SJSA1 (cell line): ENCODE results near the gene SLC35B4. TPM values are rescaled to one million over a fixed set of nuclear protein-coding genes. Genes with fewer than 3 reads are reported as not detected.

Experiments used
- DNase-seq, 2 experiments: peaks; one replicate each; pipeline ENCODE4 v3.0.0-alpha.2; 2015 to 2020; ENCODE audit warnings: low spot score in 2 of 2, low read depth in 1 of 2
- H3K27ac ChIP-seq: fragments of 250-450 bp; sonication (Bioruptor Pico); 2 replicates; pipeline ENCODE4 v1.5.1; 2020; ENCODE audit warnings: mild to moderate bottlenecking, moderate library complexity
- H3K27me3 ChIP-seq: fragments of 250-450 bp; sonication (Bioruptor Pico); replicated peaks from 2 replicates; pipeline ENCODE4 v1.5.1; 2020; ENCODE audit warnings: mild to moderate bottlenecking, moderate library complexity
- H3K36me3 ChIP-seq: fragments of 250-450 bp; sonication (Bioruptor Pico); 2 replicates; pipeline ENCODE4 v1.5.1; 2020; ENCODE audit warnings: mild to moderate bottlenecking
- H3K4me1 ChIP-seq: fragments of 250-450 bp; sonication (Bioruptor Pico); replicated peaks from 2 replicates; pipeline ENCODE4 v1.6.1; 2021; ENCODE audit warnings: mild to moderate bottlenecking
- H3K4me3 ChIP-seq: fragments of 250-450 bp; sonication (Bioruptor Pico); 2 replicates; pipeline ENCODE4 v1.5.1; 2020; ENCODE audit warnings: mild to moderate bottlenecking
- H3K9me3 ChIP-seq: fragments of 250-450 bp; sonication (Bioruptor Pico); replicated peaks from 2 replicates; pipeline ENCODE4 v1.5.1; 2020; ENCODE audit warnings: mild to moderate bottlenecking
- total RNA-seq: library from RNA; depleted of rRNA; stranded (reverse); fragments of >200 nt; shearing (Covaris generic); gene quantifications from 2 replicates; pipeline ENCODE4 v1.2.3, GENCODE V29; 2014; rRNA removed

SLC35B4 gene, protein sequence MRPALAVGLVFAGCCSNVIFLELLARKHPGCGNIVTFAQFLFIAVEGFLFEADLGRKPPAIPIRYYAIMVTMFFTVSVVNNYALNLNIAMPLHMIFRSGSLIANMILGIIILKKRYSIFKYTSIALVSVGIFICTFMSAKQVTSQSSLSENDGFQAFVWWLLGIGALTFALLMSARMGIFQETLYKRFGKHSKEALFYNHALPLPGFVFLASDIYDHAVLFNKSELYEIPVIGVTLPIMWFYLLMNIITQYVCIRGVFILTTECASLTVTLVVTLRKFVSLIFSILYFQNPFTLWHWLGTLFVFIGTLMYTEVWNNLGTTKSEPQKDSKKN
- 12.1 and 19.6 TPM in 2 replicates for total RNA-seq

DNA sequence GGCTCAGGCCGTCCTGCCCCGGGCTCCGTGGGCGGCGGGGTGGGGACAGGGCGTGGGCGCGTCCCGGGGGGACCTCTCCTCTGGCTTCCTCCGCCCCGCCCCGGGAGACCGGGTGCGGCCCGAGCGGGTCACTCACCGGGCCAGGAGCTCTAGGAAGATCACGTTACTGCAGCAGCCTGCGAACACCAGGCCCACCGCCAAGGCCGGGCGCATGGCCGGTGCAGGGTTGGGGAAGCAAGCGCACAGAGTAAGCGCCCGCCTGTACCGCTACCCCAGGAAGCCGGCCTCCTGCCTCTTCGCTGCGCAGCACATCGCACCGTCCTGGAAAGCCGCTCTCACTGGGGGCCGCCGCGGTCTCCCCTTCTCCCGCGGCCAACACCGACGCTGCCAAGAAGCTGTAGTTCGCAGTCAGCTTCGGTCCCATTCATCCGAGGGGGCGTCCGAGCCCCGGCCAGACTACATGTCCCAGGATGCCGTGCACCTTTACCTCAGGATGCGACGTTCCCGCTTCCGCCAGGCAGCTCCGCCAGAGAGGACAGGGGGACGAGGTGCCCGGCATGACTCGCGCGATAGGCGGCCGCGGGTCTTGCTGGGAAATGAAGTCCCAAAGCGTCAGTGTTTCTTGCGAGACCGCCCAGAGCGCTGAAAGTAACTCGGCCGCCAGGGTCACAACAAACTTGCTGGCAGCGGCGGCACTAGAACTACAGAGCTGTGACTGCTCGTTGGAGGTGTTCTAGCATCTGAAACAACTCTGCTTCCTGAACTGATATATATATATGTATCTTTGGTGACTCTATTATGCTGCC lies at the start of gene SLC35B4:
TSS of gene SLC35B4 (minus strand) at position 392 of the 806 bp plus-strand sequence. CDS start at position 213, 179 bp downstream.
- Histone ChIP-seq H3K4me3 (peak within 1 kb of the TSS; percentile 72), H3K27ac (0 out of 2 replicates have a peak within 1 kb of the TSS, but pooled peaks have one; percentile 4), H3K27me3 (no peaks in the 10 kb centered on the region), H3K4me1 (peaks cover 9% of the 10 kb centered on the region), H3K9me3 (no peaks in the 10 kb centered on the region), H3K36me3 (peaks cover 5% of the 10 kb centered on the region)
- DNase-seq, result peak; percentile 95 to 98

DNA sequence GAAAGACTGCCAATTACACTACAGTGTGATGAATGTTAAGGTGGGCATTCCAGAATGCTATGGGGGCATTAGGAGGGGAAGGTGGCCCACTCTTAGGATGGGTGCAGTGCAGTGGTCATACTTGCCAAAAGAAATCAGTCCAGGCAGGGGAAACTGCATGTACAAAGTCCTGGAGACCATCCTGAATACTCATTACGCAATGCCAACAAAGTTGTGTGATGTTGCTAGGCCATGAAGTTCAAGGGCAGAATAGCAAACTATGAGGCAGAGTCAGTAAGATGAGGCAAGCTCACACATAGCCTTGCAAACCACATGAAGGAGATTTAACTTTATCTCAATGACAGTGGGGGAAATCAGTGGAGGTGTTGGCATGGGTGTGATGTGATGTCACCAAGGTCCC lies 49.8 kb upstream of the SLC35B4 start:
- Histone ChIP-seq H3K27me3 (no peaks in the 10 kb centered on the region), H3K36me3 (no peaks in the 10 kb centered on the region), H3K4me3 (no peak overlapping the region), H3K9me3 (no peaks in the 10 kb centered on the region), H3K4me1 (peaks cover 14% of the 10 kb centered on the region), H3K27ac (no peak overlapping the region)
- DNase-seq, result no peak

DNA sequence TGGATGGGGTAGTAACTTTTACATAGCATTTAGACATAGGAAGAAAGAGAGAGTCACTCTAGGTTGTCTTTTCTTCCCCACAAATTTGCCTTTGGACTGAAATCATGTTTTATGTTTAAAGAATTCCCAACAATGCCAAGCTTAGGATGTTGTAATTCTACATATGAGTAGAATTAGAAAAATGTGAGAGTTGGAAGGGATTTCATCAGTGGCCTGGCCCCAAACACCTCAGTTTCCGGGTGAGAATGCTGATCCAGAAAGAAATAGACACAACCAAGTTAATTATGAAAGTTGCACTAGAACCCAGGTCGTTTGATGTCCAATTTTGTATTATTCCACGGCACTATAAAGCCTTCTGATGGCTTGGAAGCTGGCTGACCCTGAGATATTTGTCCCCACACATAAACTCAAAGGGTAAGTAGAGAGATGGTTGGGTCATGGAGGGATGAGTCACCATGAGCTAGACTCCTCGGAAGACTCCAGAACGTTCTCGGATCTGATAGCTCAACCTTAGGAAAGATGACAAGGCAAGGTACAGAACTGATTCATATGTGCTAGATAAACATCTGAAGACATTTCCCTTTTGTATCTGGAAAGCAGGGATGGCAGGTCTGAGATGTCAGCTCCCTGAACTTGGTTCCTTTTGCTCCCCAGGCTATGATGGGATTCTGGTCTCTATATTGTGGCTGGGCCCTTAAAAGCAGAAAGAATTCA lies 48.8 kb upstream of the SLC35B4 start:
- Histone ChIP-seq H3K9me3 (no peaks in the 10 kb centered on the region), H3K4me3 (no peak overlapping the region), H3K4me1 (peaks cover 14% of the 10 kb centered on the region), H3K27ac (no peak overlapping the region), H3K27me3 (no peaks in the 10 kb centered on the region), H3K36me3 (no peaks in the 10 kb centered on the region)
- no peak for DNase-seq

DNA sequence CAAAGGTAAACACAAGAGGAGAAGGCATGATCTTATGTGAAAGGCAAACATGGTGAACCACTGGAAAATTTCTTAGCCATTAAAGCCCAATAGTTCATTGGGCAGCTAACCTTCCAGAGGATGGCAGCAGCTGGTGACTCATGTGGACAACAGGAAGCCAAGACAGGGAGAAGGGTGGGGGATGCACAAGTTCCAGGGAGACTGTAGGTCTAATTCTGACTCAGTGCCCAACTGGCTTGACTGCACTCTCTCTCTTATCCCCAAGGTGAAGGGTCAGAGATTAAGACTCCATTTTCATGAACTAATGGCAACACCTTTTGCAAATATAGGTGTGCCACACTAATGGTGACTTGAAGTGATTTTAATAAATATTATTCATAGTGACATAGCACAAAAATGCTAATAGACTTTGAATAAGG lies 47.9 kb upstream of the SLC35B4 start:
- no peaks in the 10 kb centered on the region for H3K27me3 ChIP-seq
- H3K4me1 ChIP-seq, result peaks cover 14% of the 10 kb centered on the region
- no peak for DNase-seq
- no peaks in the 10 kb centered on the region for H3K36me3 ChIP-seq
- no peaks in the 10 kb centered on the region for H3K9me3 ChIP-seq
- H3K4me3 ChIP-seq, result no peak overlapping the region
- H3K27ac ChIP-seq, result no peak overlapping the region

DNA sequence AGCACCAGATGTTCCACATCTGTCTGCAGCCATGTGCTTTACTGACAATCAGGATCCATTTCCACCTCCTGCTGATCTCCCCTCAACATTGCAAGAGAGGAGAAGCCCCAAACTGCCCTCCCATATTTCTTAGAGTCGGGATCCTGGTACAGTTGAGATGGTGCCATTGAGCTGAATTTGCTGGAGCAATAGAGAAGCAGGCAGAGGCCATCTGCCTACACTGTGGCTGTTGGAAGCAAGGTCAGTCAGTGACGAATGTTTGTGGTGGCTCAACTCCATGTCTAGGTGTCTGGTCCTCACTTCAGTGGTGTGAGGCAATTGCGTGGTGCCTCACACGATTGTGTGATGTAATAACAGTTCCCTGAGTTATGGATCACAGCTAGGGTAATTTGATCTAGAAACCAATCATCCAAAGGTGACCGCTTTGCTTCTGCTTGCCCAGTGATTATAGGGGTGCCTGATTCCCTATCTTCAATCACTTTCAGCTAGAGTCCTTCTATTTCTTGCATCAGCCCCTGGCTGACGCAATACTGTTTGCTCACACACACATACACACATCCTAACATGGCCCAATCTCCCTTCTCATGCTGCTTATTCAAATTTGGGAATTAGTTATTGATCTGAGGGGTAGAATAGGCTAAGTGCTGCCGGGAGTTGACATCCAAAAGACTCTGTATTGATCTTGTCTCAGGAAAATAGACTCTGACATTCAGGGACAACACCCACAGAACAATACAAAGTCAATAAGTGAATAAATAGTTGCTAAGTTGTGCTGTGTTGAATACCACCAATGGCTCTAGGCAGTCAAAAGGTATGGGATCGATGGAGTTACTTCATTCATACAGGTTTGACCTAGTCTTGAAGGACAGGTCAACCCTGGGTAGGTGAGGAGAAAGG lies 46.1 kb upstream of the SLC35B4 start:
- H3K27me3 ChIP-seq, result no peaks in the 10 kb centered on the region
- no peak for DNase-seq
- H3K36me3 ChIP-seq, result no peaks in the 10 kb centered on the region
- H3K4me1 ChIP-seq, result peaks cover 14% of the 10 kb centered on the region
- no peak overlapping the region for H3K27ac ChIP-seq
- H3K9me3 ChIP-seq, result no peaks in the 10 kb centered on the region
- no peak overlapping the region for H3K4me3 ChIP-seq

DNA sequence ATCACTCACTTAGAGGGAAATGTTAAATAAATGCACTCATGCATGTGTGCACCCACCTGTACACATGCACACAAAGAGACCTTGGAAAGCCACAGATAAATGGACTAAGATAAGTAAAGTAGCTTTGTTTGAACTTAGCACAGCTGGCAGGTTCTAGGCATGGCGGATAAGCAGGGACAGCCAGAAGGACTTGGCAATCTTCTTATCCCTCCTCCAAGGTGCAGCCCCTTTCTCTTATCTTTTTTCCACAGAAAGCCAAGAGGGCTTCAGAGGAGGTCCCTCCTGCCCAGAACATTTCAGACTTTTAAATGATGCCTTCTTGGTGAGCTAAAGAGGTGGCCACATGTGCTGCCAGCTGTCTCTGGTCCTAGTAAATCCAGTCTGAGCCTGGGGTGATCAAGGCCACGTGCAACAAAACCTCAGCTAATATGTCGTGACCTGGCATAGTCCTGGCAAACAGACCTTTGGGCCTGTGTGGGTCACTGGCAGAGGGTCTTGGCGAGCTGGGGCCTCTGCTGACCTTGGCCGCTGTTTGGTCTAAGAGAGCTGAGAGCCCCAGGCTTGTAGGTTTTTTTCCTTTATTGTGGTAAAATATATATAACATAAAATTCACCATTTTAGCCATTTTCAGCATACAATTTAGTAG lies 43.2 kb upstream of the SLC35B4 start:
- Histone ChIP-seq H3K36me3 (no peaks in the 10 kb centered on the region), H3K27ac (no peak overlapping the region), H3K4me3 (no peak overlapping the region), H3K9me3 (no peaks in the 10 kb centered on the region), H3K4me1 (peaks cover 6% of the 10 kb centered on the region), H3K27me3 (no peaks in the 10 kb centered on the region)
- DNase-seq, result no peak

DNA sequence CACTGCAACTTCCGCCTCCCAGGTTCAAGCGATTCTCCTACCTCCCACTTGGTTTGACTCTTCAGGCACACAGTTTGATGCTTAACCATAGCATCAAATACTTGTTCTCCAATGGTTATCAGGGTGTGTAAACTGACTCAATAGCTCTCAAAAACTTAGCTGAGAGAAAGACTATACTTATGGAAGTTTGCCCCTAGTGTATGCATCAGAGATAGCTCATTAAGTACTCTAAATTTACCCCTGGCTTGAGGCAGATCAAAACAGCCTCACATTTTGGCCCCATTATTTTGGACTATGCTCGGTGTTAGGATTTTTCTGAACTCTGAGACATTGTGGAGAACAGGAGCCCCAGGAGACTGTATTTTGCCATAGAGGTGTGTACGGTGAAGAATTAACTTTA lies 40.8 kb upstream of the SLC35B4 start:
- H3K27me3 ChIP-seq, result no peaks in the 10 kb centered on the region
- H3K9me3 ChIP-seq, result no peaks in the 10 kb centered on the region
- H3K27ac ChIP-seq, result no peak overlapping the region
- DNase-seq, result no peak
- no peaks in the 10 kb centered on the region for H3K36me3 ChIP-seq
- H3K4me3 ChIP-seq, result no peak overlapping the region
- no peaks in the 10 kb centered on the region for H3K4me1 ChIP-seq

DNA sequence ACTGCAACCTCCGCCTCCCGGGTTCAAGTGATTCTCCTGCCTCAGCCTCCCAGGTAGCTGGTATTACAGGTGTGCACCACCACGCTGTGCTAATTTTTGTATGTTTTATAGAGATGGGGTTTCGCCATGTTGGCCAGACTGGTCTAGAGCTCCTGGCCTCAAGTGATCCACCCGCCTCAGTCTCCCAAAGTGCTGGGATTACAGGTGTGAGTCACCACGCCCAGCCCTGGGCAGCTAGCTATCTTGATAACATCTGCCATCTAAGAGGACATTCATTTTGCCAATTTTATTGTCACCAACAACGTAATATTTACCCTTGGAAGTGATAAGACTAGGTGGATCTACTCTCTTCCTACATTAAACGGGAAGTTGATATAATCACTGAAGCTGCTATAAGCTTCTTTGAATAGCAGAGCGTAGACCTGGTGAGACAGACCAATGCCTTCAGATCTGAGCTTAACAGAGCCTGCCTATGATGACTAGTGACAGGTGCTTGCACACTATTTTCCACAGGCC lies 39.7 kb upstream of the SLC35B4 start:
- no peak overlapping the region for H3K4me3 ChIP-seq
- no peak for DNase-seq

DNA sequence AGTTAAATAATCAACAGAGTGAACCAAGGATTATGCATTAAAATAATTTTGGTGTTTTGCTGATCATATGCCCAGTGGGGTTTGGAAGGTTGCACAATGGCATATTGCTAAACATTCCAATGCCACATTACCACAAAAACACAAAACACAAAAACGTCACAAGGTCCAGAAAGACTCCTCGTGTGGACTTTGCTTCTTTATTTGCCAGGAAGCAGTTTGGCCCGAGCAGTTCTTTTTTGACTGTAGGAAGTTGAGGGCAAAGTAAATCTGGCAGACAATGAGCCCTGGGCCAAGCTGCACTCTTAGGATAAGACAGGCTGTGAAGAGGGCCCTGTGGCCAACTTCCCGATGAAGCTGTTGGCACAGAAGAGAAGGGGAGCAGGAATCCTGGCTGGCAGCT lies 39.2 kb upstream of the SLC35B4 start:
- Histone ChIP-seq H3K36me3 (no peaks in the 10 kb centered on the region), H3K4me3 (no peak overlapping the region), H3K4me1 (no peaks in the 10 kb centered on the region), H3K9me3 (no peaks in the 10 kb centered on the region), H3K27ac (no peak overlapping the region), H3K27me3 (0 out of 2 replicates have a peak, but pooled peaks cover 4% of the 10 kb centered on the region)
- no peak for DNase-seq

More for the DNA sequence above, 39.7 kb upstream of the SLC35B4 start:
- Histone ChIP-seq H3K27me3 (no peaks in the 10 kb centered on the region), H3K36me3 (no peaks in the 10 kb centered on the region), H3K4me1 (no peaks in the 10 kb centered on the region), H3K9me3 (no peaks in the 10 kb centered on the region), H3K27ac (no peak overlapping the region)

DNA sequence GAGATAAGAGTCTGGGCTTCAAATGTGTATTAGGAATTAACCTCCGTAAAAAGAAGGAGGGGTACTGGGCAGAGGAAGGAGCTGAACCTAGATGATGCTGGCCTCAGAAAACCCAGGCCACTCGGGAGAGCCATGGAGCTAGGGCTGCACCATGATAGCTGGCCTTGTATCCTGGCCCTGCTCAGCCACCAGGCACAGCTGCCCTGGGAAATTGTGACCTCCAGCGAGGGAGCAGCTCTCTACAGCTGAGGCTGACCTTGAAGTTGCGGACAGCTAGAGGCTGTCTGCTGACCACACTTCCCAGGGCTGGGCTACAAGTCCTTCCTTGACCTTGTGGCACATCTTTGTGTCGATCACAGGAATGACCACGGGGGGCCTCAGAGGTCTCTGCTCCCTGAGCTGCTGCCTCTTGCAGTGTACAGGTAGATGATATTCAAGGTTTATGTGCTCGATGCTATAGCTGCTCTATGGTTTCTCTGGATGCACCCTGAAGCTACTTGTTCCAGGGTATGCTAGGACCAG lies 38.3 kb upstream of the SLC35B4 start:
- Histone ChIP-seq H3K27me3 (0 out of 2 replicates have a peak, but pooled peaks cover 4% of the 10 kb centered on the region), H3K4me1 (no peaks in the 10 kb centered on the region), H3K36me3 (no peaks in the 10 kb centered on the region), H3K4me3 (no peak overlapping the region), H3K27ac (no peak overlapping the region), H3K9me3 (no peaks in the 10 kb centered on the region)
- DNase-seq, result no peak

DNA sequence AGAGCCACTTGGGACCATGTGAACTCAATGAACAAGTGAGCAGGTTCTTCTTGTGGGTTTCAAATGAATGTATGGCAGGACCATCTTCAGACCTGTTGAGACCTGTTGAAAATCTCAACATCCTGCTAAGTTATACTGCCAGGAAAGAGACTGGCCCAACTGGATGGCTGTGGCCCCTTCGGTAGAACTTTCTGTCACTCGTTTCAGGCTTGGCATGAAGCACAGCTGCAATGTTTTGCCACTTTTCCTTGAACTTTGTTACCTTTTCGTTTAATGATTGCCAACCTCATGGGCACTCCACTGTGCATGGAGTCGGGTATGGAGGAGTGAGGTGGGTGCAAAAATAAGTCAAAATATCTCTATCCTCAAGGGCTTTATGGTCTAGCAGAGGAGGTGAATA lies 36.7 kb upstream of the SLC35B4 start:
- H3K36me3 ChIP-seq, result no peaks in the 10 kb centered on the region
- no peaks in the 10 kb centered on the region for H3K9me3 ChIP-seq
- no peak overlapping the region for H3K4me3 ChIP-seq
- H3K4me1 ChIP-seq, result no peaks in the 10 kb centered on the region
- DNase-seq, result no peak
- no peak overlapping the region for H3K27ac ChIP-seq
- H3K27me3 ChIP-seq, result 0 out of 2 replicates have a peak, but pooled peaks cover 4% of the 10 kb centered on the region

DNA sequence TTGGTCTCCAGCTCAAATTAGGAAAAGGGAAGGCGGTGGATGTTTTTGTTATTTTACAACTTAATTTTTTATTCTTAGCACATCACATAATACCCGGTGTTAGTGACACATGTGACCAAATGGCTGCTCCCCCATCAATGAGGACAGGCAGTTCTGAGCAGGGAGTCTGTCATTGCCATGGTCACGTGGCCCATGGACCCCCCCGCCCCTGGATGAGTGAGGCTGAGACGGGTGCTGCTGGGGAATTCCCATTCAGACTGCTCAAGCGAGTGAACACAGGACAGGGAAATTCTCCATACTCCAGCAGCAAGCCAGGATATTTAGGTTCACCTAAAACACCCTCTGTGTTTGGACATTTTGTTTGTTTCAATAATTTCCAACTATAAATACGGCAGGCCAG lies 34.7 kb upstream of the SLC35B4 start:
- DNase-seq, result no peak
- Histone ChIP-seq H3K27ac (no peak overlapping the region), H3K4me3 (no peak overlapping the region), H3K4me1 (no peaks in the 10 kb centered on the region), H3K27me3 (0 out of 2 replicates have a peak, but pooled peaks cover 4% of the 10 kb centered on the region), H3K9me3 (no peaks in the 10 kb centered on the region), H3K36me3 (no peaks in the 10 kb centered on the region)
